Uterus (tissue), 4 donors: ENCODE measurements around the gene DUSP10. TPM values are rescaled to one million over a fixed set of nuclear protein-coding genes. Genes with fewer than 3 reads are reported as not detected.

Source experiments
- DNase-seq, 2 donors: peaks; one replicate each; pipeline ENCODE4 v3.0.0-alpha.2; 2019 to 2020
- H3K27ac ChIP-seq, 2 donors: fragments of 200-600 bp; sonication (generic); 1 replicate in 1 of 2; 2 replicates in 1 of 2; pipeline ENCODE4 v1.5.1; 2016 to 2018
- H3K27me3 ChIP-seq, 2 donors: fragments of 200-600 bp; sonication (generic); one replicate each; pipeline ENCODE4 v1.5.1; 2018 to 2019; ENCODE audit warnings: control low read depth in 1 of 2
- H3K36me3 ChIP-seq, 2 donors: fragments of 200-600 bp; sonication (generic); one replicate each; pipeline ENCODE4 v1.5.1; 2019; ENCODE audit warnings: control low read depth in 1 of 2
- H3K4me1 ChIP-seq, 2 donors: fragments of 200-600 bp; sonication (generic); one replicate each; pipeline ENCODE4 v1.5.1; 2018 to 2019; ENCODE audit warnings: control low read depth in 1 of 2
- H3K4me3 ChIP-seq, 2 donors: fragments of 200-600 bp; sonication (generic); 1 replicate in 1 of 2; 2 replicates in 1 of 2; pipeline ENCODE4 v1.5.1; 2018 to 2019; ENCODE audit warnings: mild to moderate bottlenecking in 1 of 2
- H3K9me3 ChIP-seq, 2 donors: fragments of 200-600 bp; sonication (generic); one replicate each; pipeline ENCODE4 v1.5.1; 2019; ENCODE audit warnings: control low read depth in 1 of 2
- CTCF ChIP-seq, 4 experiments: fragments of 200-600 bp in 2 of 4; fragments of 450-650 bp in 2 of 4; sonication (generic) in 2 of 4; IDR thresholded peaks; one replicate each; pipeline ENCODE4 v1.5.1; 2016 to 2019; ENCODE audit warnings: antibody characterized with exemption in 4 of 4, mild to moderate bottlenecking in 2 of 4, moderate library complexity in 1 of 4
- POLR2A ChIP-seq, 2 donors: fragments of 450-650 bp; IDR thresholded peaks; one replicate each; pipeline ENCODE4 v1.6.1; 2016; ENCODE audit warnings: antibody characterized with exemption in 2 of 2, mild to moderate bottlenecking in 1 of 2, moderate library complexity in 1 of 2
- intact Hi-C: fragments of 100-400 bp; cut with DNase I; formaldehyde crosslinking; loops from one replicate; pipeline ENCODE4 v1.15.1; 2023; ENCODE audit warnings: low total_unique reads
- total RNA-seq, 4 donors: library from RNA; depleted of rRNA in 3 of 4; stranded (reverse); fragments of >200 nt in 3 of 4; gene quantifications; one replicate each; pipeline versions ENCODE4 v1.1.0 to v1.2.4, GENCODE V29; 2014 to 2023
- donor health status: DM: yes; HTN: yes; CAD: no.

Gene DUSP10
- total RNA-seq, 4 donors from 2014 or later: 0.26 to 10.9 (median 5.5) TPM

DNA sequence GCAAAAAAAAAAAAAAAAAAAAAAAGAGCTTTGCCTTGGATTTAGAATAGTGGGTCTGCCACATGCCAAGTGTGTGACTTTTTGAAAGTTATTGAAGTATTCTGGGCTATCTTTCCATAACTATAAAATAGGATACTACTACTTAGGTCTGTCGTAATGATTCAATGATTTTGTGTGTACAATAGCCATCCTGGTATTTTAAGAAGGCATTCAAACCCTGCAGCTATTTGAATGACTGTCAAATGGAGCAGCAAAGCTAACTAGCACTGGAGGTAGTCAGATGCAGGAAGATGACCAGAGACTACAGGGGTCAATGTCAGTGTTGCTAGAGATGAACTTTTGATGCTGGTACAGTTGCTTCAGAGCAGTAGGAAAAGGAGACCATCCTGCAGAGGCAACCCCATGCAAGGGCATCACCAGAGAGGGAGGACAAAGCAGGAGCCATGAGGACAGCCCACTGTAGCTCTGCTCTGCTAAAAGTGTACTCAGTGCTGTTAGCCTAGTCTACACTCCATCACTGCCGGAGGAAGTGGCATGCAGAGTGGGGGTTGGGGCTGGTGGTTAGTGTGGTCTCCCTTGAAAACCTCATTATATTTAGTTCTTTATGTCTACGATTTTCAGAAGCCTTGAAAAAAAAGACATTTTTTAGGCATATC, 29.0 kb downstream of the DUSP10 start:
- TF ChIP-seq CTCF (IDR thresholded peaks at IDR 0.05) (no peak), POLR2A (IDR thresholded peaks at IDR 0.05) (no peak)
- DNase-seq: no peak
- Histone ChIP-seq H3K36me3 (no peaks in the 10 kb centered on the region), H3K9me3 (no peaks in the 10 kb centered on the region), H3K4me1 (no peaks in the 10 kb centered on the region), H3K4me3 (no peak overlapping the region), H3K27ac (peak overlapping the region in 1 of 2 donors; percentile 4), H3K27me3 (no peaks in the 10 kb centered on the region)
- intact Hi-C loops: no loop called here

- Histone ChIP-seq H3K27ac (peak overlapping the region in 1 of 2 donors; percentile 43), H3K9me3 (no peaks in the 10 kb centered on the region), H3K4me3 (no peak overlapping the region), H3K27me3 (no peaks in the 10 kb centered on the region), H3K36me3 (no peaks in the 10 kb centered on the region), H3K4me1 (no peaks in the 10 kb centered on the region)
- intact Hi-C loops: no loop called here
- TF ChIP-seq POLR2A (IDR thresholded peaks at IDR 0.05): no peak
- TF ChIP-seq CTCF (IDR thresholded peaks at IDR 0.05): no peak
- DNase-seq: no peak
These were observed 29.6 kb downstream of the DUSP10 start for GRCh38 chr1:221712198-221712684.

- no peaks in the 10 kb centered on the region for H3K4me1 ChIP-seq
- H3K27ac ChIP-seq: peak overlapping the region in 1 of 2 donors; percentile 43
- no peaks in the 10 kb centered on the region for H3K9me3 ChIP-seq
- no peak for DNase-seq
- no peaks in the 10 kb centered on the region for H3K36me3 ChIP-seq
- TF ChIP-seq CTCF (IDR thresholded peaks at IDR 0.05) (no peak), POLR2A (IDR thresholded peaks at IDR 0.05) (no peak)
- no peaks in the 10 kb centered on the region for H3K27me3 ChIP-seq
- no peak overlapping the region for H3K4me3 ChIP-seq
- intact Hi-C loops: no loop called here
These were observed 30.2 kb downstream of the DUSP10 start for GRCh38 chr1:221711656-221712055.

DNA sequence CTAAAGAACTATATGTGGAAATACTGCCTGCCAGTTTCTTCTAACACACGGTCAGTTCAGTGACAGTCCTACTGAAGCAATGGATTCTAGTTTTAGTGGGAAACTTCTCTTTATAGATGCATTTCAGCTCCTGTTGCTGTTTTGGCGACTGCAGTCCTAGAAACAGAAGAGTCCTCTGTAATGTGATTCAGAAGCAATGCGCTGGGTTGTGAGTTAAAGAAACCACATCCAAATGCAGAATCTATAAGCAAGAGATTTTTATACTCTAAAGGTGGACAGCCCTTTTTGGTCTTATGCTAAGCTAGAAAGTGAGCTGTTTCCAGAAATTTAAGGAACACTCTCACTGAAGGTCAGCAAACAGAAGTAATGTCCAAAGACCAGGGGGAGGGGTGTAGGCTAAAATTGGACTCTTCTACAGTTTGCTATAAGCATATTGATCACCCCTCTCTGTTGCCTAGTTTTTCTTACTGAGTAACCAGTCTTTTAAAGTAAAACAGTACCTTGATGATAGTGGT, 30.8 kb downstream of the DUSP10 start:
- TF ChIP-seq POLR2A (IDR thresholded peaks at IDR 0.05): no peak
- TF ChIP-seq CTCF (IDR thresholded peaks at IDR 0.05): no peak

GRCh38 chr1:221709854-221710253, 32.0 kb downstream of the DUSP10 start:
- TF ChIP-seq POLR2A (IDR thresholded peaks at IDR 0.05): no peak
- TF ChIP-seq CTCF (IDR thresholded peaks at IDR 0.05): no peak
- H3K9me3 ChIP-seq: no peaks in the 10 kb centered on the region
- no peak for DNase-seq
- no peaks in the 10 kb centered on the region for H3K36me3 ChIP-seq
- peak overlapping the region in 1 of 2 donors; percentile 31 for H3K27ac ChIP-seq
- no peaks in the 10 kb centered on the region for H3K4me1 ChIP-seq
- no peaks in the 10 kb centered on the region for H3K27me3 ChIP-seq
- intact Hi-C loops: no loop called here
- no peak overlapping the region for H3K4me3 ChIP-seq

More for the DNA sequence above, 30.8 kb downstream of the DUSP10 start:
- Histone ChIP-seq H3K9me3 (no peaks in the 10 kb centered on the region), H3K27ac (no peak overlapping the region), H3K36me3 (no peaks in the 10 kb centered on the region), H3K4me3 (no peak overlapping the region), H3K27me3 (no peaks in the 10 kb centered on the region), H3K4me1 (no peaks in the 10 kb centered on the region)
- DNase-seq: no peak
- intact Hi-C loops: no loop called here
